AG04449 (cell line): ENCODE data around the gene GPR108.

Experiments
- CTCF ChIA-PET: fragments of 350-600 bp; formaldehyde crosslinking; extraction: SDS; loops from one replicate; lab custom pipeline; 2021; ENCODE audit warnings: antibody characterized with exemption; lab: Yijun Ruan, JAX
- POLR2A ChIA-PET: fragments of 400-600, 350-600 bp; formaldehyde crosslinking; extraction: SDS; loops from one replicate; lab custom pipeline; 2020; ENCODE audit warnings: antibody characterized with exemption, inconsistent platforms; lab: Yijun Ruan, JAX
- DNase-seq: peaks from one replicate; pipeline ENCODE4 v3.0.0-alpha.2; 2010; ENCODE audit warnings: low read depth, low spot score
- H3K4me3 ChIP-seq: 2 replicates; pipeline ENCODE4 v1.5.1; 2011; ENCODE audit warnings: low read depth, mild to moderate bottlenecking, control low read depth, low read length
- CTCF ChIP-seq: IDR thresholded peaks from one replicate; pipeline ENCODE4 v1.5.1; 2011; ENCODE audit warnings: mild to moderate bottlenecking, moderate library complexity, low read length, control low read depth, inconsistent platforms; ENCODE audit not compliant: insufficient read depth; ENCODE audit errors: missing control alignments

GPR108 gene

GRCh38 chr19:6724631-6725492 is 12.5 kb downstream of the GPR108 start:
- ChIA-PET POLR2A (no interaction called here), CTCF (interaction anchor here (0.5 to 2.5 kb wide), 3 partner anchors 11 to 91 kb away, joined by 3 to 11 read pairs (median 4); no protein-coding TSS in a partner anchor)
- H3K4me3 ChIP-seq: no peak overlapping the region
- TF ChIP-seq CTCF: no peak
- DNase-seq: no peak

- CTCF ChIA-PET: interaction anchor here (0.8 to 2.5 kb wide), 2 partner anchors 12 to 15 kb away, joined by 3 to 11 read pairs; no protein-coding TSS in a partner anchor
- TF ChIP-seq CTCF: no peak
- no peak for DNase-seq
- no peak overlapping the region for H3K4me3 ChIP-seq
- POLR2A ChIA-PET: no interaction called here
Measured at GRCh38 chr19:6723738-6724137, 13.6 kb downstream of the GPR108 start.

- ChIA-PET CTCF (no interaction called here), POLR2A (no interaction called here)
Measured at GRCh38 chr19:6723108-6723618, 14.2 kb downstream of the GPR108 start.

GRCh38 chr19:6721773-6722172 is 15.6 kb downstream of the GPR108 start:
- no peak overlapping the region for H3K4me3 ChIP-seq
- no peak for TF ChIP-seq CTCF
- no peak for DNase-seq
- ChIA-PET POLR2A (no interaction called here), CTCF (interaction anchor here (1.1 kb wide), 1 partner anchor 15 kb away, joined by 4 read pairs; no protein-coding TSS in a partner anchor)

More at GRCh38 chr19:6723108-6723618, 14.2 kb downstream of the GPR108 start:
- no peak for DNase-seq
- TF ChIP-seq CTCF: no peak
- no peak overlapping the region for H3K4me3 ChIP-seq

GRCh38 chr19:6721138-6721474 is 16.3 kb downstream of the GPR108 start:
- H3K4me3 ChIP-seq: no peak overlapping the region
- ChIA-PET POLR2A (no interaction called here), CTCF (interaction anchor here (1.3 to 1.6 kb wide), 2 partner anchors 12 to 143 kb away, joined by 3 to 4 read pairs; no protein-coding TSS in a partner anchor)
- TF ChIP-seq CTCF: no peak
- DNase-seq: no peak
